Peyer's patch (tissue), 4 donors: ENCODE measurements around the gene TMC7.

ENCODE experiments used
- POLR2A ChIP-seq, 2 donors: fragments of 450-650 bp; IDR thresholded peaks; one replicate each; pipeline ENCODE4 v1.5.1; 2017; ENCODE audit warnings: antibody characterized with exemption in 2 of 2, mild to moderate bottlenecking in 2 of 2, moderate library complexity in 2 of 2
- TF ChIP-seq, protein P1 (sequence below), 6 experiments: fragments of 450-650 bp in 4 of 6; fragments of 200-600 bp in 2 of 6; sonication (generic) in 1 of 6; IDR thresholded peaks; one replicate each; pipeline ENCODE4 v1.5.1; 2017 to 2019; ENCODE audit warnings: antibody characterized with exemption in 6 of 6, mild to moderate bottlenecking in 3 of 6, moderate library complexity in 1 of 6

- TF ChIP-seq, protein P1, sequence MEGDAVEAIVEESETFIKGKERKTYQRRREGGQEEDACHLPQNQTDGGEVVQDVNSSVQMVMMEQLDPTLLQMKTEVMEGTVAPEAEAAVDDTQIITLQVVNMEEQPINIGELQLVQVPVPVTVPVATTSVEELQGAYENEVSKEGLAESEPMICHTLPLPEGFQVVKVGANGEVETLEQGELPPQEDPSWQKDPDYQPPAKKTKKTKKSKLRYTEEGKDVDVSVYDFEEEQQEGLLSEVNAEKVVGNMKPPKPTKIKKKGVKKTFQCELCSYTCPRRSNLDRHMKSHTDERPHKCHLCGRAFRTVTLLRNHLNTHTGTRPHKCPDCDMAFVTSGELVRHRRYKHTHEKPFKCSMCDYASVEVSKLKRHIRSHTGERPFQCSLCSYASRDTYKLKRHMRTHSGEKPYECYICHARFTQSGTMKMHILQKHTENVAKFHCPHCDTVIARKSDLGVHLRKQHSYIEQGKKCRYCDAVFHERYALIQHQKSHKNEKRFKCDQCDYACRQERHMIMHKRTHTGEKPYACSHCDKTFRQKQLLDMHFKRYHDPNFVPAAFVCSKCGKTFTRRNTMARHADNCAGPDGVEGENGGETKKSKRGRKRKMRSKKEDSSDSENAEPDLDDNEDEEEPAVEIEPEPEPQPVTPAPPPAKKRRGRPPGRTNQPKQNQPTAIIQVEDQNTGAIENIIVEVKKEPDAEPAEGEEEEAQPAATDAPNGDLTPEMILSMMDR (IDR thresholded peaks at IDR 0.05), result no peak
- TF ChIP-seq POLR2A (IDR thresholded peaks at IDR 0.05), result no peak
Measured at GRCh38 chr16:18958621-18959029, 25.1 kb upstream of the TMC7 start.
